Measurements from ENCODE around the gene SFR1.

Gene SFR1, protein sequence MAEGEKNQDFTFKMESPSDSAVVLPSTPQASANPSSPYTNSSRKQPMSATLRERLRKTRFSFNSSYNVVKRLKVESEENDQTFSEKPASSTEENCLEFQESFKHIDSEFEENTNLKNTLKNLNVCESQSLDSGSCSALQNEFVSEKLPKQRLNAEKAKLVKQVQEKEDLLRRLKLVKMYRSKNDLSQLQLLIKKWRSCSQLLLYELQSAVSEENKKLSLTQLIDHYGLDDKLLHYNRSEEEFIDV

GRCh38 chr10:104121485-104122224 is at the start of gene SFR1:
SFR1 (plus strand) TSS chr10:104122171; CDS start chr10:104122184, 13 bp downstream.
- peak; percentile 99 for DNase-seq (ENCODE audit: low read depth)
- TF ChIP-seq, protein P1, sequence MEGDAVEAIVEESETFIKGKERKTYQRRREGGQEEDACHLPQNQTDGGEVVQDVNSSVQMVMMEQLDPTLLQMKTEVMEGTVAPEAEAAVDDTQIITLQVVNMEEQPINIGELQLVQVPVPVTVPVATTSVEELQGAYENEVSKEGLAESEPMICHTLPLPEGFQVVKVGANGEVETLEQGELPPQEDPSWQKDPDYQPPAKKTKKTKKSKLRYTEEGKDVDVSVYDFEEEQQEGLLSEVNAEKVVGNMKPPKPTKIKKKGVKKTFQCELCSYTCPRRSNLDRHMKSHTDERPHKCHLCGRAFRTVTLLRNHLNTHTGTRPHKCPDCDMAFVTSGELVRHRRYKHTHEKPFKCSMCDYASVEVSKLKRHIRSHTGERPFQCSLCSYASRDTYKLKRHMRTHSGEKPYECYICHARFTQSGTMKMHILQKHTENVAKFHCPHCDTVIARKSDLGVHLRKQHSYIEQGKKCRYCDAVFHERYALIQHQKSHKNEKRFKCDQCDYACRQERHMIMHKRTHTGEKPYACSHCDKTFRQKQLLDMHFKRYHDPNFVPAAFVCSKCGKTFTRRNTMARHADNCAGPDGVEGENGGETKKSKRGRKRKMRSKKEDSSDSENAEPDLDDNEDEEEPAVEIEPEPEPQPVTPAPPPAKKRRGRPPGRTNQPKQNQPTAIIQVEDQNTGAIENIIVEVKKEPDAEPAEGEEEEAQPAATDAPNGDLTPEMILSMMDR (conservative IDR thresholded peaks at IDR 0.05; ENCODE audit: low read depth, low read length), result peak; percentile 63
- H3K4me3 ChIP-seq (ENCODE audit: low read depth, low read length), result peak within 1 kb of the TSS; percentile 86

DNA sequence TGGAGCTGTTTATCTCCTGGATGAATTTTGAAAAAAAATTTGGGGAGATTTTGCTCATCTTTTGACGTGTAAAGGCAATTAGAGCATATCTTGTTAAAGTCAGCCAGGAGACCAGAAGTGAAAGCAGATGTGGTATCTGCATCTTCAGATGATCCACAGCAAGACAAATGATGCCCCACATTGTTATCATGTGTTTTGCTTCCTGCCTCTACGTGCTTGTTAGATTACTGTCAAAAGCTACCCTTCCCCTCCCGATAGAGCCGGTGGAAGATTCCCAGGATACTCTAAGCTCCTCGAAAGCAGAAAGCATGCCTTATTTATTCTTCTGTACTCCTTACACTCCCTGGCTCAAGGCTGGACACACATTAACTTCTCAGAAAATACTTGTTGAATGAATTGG is 49.2 kb upstream of the SFR1 start:
- no peak for DNase-seq (ENCODE audit: low read depth)
- TF ChIP-seq, protein P1 (conservative IDR thresholded peaks at IDR 0.05; ENCODE audit: low read depth, low read length), result no peak
- no peak overlapping the region for H3K4me3 ChIP-seq (ENCODE audit: low read depth, low read length)

DNA sequence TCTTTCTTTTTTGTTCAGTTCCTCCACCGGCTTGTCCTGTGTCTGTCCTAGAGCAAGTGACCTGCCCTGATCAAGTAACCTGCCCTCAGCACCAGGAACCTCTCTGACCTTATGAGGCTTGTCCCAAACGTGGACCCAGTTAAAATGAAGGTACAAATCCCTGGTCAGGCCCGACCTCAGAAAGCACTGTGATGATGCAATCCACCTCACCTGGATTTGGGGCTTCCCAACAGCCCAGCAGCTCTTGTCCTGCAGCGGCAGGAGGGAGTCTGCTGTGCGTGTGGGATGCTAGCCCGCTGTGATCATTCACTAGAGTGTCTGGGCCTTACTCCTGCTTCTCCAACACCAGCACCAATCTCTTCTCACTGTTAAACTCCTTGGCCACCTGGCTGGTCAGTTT is 47.5 kb upstream of the SFR1 start:
- no peak for DNase-seq (ENCODE audit: low read depth)
- TF ChIP-seq, protein P1 (conservative IDR thresholded peaks at IDR 0.05; ENCODE audit: low read depth, low read length), result no peak
- no peak overlapping the region for H3K4me3 ChIP-seq (ENCODE audit: low read depth, low read length)

DNA sequence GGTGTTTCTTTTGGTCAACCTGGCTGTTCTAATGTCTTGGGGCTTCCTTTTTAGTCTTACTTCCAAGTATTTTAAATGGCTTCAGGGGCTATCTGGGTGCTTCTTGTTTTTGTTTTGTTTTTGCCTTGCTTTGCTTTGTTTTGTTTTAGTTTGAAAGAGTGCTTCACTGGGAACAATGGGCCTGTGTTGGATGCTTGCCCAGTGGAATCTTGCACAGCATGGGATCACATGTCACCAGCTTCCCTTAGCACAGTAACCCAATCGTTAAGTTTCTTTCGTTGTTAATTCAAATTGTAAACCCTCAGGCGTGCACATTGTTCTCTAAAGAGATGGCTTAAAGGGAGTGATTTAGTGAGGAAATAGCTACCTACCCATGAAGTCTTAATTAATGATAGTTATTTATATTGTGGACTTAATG is 45.2 kb upstream of the SFR1 start:
- no peak overlapping the region for H3K4me3 ChIP-seq (ENCODE audit: low read depth, low read length)
- TF ChIP-seq, protein P1 (conservative IDR thresholded peaks at IDR 0.05; ENCODE audit: low read depth, low read length), result no peak
- peak; percentile 76 for DNase-seq (ENCODE audit: low read depth)

GRCh38 chr10:104077247-104077646 is 44.7 kb upstream of the SFR1 start:
- DNase-seq (ENCODE audit: low read depth), result peak; percentile 12
- H3K4me3 ChIP-seq (ENCODE audit: low read depth, low read length), result no peak overlapping the region
- TF ChIP-seq, protein P1 (conservative IDR thresholded peaks at IDR 0.05; ENCODE audit: low read depth, low read length), result no peak

GRCh38 chr10:104077663-104078151 is 44.3 kb upstream of the SFR1 start:
- no peak for DNase-seq (ENCODE audit: low read depth)
- TF ChIP-seq, protein P1 (conservative IDR thresholded peaks at IDR 0.05; ENCODE audit: low read depth, low read length), result no peak
- H3K4me3 ChIP-seq (ENCODE audit: low read depth, low read length), result no peak overlapping the region

Measured in choroid plexus epithelial cell (primary cell).